GM18508 (cell line): ENCODE results near the gene WDSUB1.
A peak's percentile ranks its signal among the peaks of the same experiment; 100 is the strongest.

ENCODE experiments used
- ATAC-seq: cut with Tn5 transposase; IDR thresholded peaks from one replicate; pipeline ENCODE4 v1.9.1; 2021; ENCODE audit warnings: moderate number of reproducible peaks; ENCODE audit not compliant: insufficient read depth, unreplicated experiment

Gene WDSUB1

DNA sequence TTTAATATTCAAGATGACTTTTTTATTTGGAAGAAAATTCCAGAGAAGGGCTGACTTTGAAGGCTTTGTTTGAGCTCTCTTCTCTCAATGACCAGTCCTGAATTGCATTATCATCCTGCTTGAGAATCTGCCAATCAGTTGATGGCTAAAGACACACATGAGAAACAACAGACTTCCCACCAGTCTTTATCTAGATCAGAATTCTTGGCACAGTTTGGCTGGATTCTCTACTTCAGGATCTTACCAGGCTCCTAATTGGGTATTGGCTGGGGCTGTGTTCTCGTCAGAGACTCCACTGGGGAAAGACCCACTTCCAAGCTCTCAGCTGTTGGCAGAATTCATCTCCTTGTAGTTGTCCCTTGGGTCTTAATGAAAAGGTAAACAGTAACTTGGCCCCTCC is 86.0 kb downstream of the WDSUB1 start:
- no peak for ATAC-seq

DNA sequence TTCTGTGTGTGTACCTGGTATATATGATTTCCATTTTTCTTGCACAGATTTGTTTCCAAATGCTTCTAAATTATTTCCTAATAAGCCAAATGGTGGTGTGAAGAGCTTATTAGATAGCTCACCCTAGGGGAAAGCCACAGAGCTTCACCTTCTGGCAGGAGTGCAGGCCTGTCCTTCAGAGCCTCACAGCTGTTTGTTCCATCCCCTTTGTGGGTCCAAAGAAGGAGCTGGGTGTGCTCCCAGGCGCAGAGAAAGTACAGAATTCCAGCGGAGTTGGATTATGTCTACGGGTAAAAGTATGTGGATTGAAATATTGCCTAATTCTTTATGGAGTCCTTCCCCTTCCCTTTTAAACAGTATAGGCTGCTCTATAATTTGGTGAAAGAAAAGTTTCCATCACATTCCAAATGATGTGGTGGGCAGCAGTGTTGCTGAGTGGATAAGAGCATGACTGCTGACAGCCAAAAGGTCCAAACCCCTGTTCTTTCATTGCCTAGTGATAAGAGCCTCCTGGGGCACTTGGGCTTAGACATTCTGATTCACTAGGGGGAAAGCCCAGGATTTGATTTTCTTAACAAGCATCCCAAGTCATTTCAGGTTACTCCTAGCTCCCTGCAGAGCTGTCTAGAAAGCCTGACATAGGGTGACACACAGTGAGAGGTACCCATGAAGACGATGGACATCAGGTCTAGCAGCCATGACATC is 86.6 kb downstream of the WDSUB1 start:
- ATAC-seq, result no peak

DNA sequence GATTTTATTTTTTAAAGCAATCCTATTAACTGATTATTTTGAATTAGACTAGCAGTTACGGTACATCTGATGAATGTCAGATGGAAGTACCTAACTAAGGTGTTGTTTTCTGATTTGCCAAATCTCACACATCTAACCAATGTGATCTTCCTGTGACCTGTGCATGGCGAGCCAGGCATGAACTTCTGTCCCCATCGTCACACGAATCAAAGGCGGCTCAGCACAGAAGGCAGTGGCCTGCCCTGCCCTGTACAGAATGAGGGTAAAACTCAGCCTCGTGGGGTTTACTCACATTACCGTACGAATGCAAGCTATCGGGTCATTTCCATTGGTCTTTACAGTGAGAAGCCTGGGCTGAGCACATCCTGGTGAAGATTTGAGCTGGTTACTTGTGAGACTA is 87.3 kb downstream of the WDSUB1 start:
- ATAC-seq, result no peak

DNA sequence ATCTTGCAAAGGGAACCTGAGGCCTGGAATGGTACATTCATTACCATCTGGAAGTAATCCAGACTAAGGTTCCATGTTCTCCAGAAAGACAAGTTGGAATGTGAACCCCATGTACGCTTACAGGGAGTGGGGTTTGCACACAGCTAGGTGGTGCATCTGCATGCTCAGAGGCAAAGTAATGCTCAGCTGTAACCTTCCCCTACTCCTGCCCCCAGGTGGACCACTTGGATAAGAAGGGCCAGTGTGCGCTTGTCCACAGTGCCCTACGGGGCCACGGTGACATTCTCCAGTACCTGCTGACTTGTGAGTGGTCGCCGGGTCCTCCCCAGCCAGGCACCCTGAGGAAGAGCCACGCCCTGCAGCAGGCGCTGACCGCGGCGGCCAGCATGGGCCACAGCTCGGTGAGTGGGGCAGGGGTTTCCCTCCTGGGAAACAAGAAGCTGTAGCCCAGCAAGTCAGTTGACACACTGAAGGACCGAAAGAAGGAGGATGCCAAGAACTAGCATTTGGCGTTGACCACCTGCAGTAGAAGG is 90.0 kb downstream of the WDSUB1 start:
- ATAC-seq, result no peak

DNA sequence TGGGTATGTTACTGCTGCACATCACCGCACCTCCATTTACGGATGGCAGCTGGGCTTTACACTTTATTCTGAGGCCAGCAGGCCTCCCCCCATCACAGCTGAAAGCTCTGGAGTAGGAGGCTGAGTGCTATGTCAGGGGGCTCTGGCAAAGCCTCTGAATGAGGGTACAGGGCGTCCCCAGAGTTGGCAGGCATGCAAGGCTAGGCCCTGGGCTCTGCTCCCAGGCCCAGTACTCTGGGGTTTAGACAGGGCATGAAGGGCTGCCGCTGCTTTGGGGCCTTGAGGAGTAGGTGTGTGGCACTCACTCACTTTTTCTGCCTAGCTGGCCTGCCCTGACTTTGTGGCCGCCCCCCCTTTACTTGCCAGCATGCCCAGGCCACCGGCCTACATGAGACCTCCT is 90.8 kb downstream of the WDSUB1 start:
- no peak for ATAC-seq

DNA sequence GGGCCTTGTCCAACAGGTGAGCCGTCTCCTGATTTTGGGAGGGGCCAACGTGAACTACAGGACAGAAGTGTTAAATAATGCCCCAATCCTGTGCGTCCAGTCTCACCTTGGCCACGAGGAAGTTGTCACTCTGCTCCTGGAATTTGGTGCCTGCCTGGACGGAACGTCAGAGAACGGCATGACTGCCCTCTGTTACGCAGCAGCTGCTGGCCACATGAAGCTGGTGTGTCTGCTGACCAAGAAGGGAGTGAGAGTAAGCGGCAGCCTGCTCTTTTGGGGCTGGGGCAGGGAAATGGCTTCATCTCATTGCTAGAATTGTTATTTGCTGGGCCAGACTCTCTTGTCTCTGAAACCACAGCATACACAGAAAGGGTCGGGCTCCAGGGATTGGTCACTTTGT is 92.3 kb downstream of the WDSUB1 start:
- no peak for ATAC-seq

GRCh38 chr2:159193791-159194190 is 92.7 kb downstream of the WDSUB1 start:
- no peak for ATAC-seq

- ATAC-seq, result no peak
Observed at GRCh38 chr2:159192371-159192918, 94.1 kb downstream of the WDSUB1 start.

- ATAC-seq, result no peak
Observed at GRCh38 chr2:159188449-159188848, 98.1 kb downstream of the WDSUB1 start.

- ATAC-seq, result no peak
Observed at GRCh38 chr2:159187106-159187505, 99.4 kb downstream of the WDSUB1 start.

DNA sequence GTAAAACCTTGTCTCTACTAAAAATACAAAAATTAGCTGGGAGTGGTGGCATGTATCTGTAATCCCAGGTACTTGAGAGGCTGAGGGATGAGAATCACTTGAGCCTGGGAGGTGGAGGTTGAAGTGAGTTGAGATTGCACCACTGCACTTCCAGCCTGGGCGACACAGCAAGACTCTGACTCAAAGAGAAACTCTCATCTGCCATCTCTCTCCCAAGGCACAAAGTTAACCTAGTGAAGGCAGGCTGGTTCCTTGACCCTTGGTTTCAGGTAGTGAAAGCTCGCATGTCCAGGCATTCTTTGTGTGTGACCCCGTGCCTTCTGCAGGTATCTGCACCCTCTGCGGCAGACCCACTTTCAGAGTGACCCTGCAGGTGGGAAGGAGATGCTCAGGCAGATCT is 100.0 kb downstream of the WDSUB1 start:
- ATAC-seq, result peak; percentile 39
